Gastroesophageal sphincter (tissue), 4 donors: ENCODE results near the gene MOB3B. TPM values are rescaled to one million over a fixed set of nuclear protein-coding genes. Genes with fewer than 3 reads are reported as not detected.

Source experiments
- ATAC-seq: fragments of 150-250 bp; one replicate; pipeline ENCODE4 v1.9.1; 2016; ENCODE audit warnings: mild to moderate bottlenecking, moderate library complexity
- H3K27ac ChIP-seq, 4 donors: fragments of 200-600 bp; sonication (generic) in 3 of 4; 1 replicate in 3 of 4; 2 replicates in 1 of 4; pipeline ENCODE4 v1.5.1; 2016 to 2019
- H3K27me3 ChIP-seq: fragments of 200-600 bp; sonication (generic); one replicate; pipeline ENCODE4 v1.5.1; 2019
- H3K36me3 ChIP-seq, 2 donors: fragments of 200-600 bp; sonication (generic); one replicate each; pipeline ENCODE4 v1.5.1; 2019; ENCODE audit warnings: control low read depth in 1 of 2
- H3K4me1 ChIP-seq, 3 donors: fragments of 200-600 bp; sonication (generic); 1 replicate in 2 of 3; 2 replicates in 1 of 3; pipeline ENCODE4 v1.5.1; 2016 to 2019; ENCODE audit warnings: control low read depth in 2 of 3
- H3K4me3 ChIP-seq, 2 donors: fragments of 200-600 bp; sonication (generic); one replicate each; pipeline ENCODE4 v1.5.1; 2019; ENCODE audit warnings: mild to moderate bottlenecking in 1 of 2, moderate library complexity in 1 of 2
- H3K9me3 ChIP-seq, 3 donors: fragments of 200-600 bp; sonication (generic); one replicate each; pipeline ENCODE4 v1.5.1; 2017 to 2019; ENCODE audit warnings: control low read depth in 2 of 3
- CTCF ChIP-seq, 4 experiments: fragments of 200-600 bp in 2 of 4; fragments of 450-650 bp in 2 of 4; sonication (generic) in 1 of 4; IDR thresholded peaks; one replicate each; pipeline ENCODE4 v1.5.1; 2017 to 2019; ENCODE audit warnings: antibody characterized with exemption in 4 of 4, mild to moderate bottlenecking in 2 of 4, moderate library complexity in 2 of 4
- EP300 ChIP-seq: sonication (generic); formaldehyde crosslinking; IDR thresholded peaks from one replicate; pipeline ENCODE4 v1.6.1; 2017; ENCODE audit warnings: antibody characterized with exemption, mild to moderate bottlenecking
- POLR2A ChIP-seq, 2 donors: fragments of 450-650 bp; IDR thresholded peaks; one replicate each; pipeline ENCODE4 v1.6.1; 2017; ENCODE audit warnings: antibody characterized with exemption in 2 of 2, mild to moderate bottlenecking in 2 of 2, moderate library complexity in 1 of 2
- POLR2AphosphoS5 ChIP-seq: sonication (generic); formaldehyde crosslinking; IDR thresholded peaks from one replicate; pipeline ENCODE4 v1.6.1; 2017; ENCODE audit warnings: antibody characterized with exemption
- WGBS, 2 donors: methylation state at CpG; one replicate each; pipeline ENCODE4 v1.1.5; 2018; ENCODE audit warnings: low coverage in 1 of 2; 5-methylcytosine and 5-hydroxymethylcytosine counted together
- total RNA-seq, 4 donors: library from RNA; depleted of rRNA; stranded (reverse); fragments of >200 nt; gene quantifications; one replicate each; pipeline ENCODE4 v1.1.0, GENCODE V29; 2016

Gene MOB3B
- total RNA-seq, 4 donors from 2014 or later = 10.2 to 12.4 (median 11.6) TPM

GRCh38 chr9:27373851-27374250 lies 155.8 kb downstream of the MOB3B start:
- no peaks in the 10 kb centered on the region for H3K36me3 ChIP-seq
- no peak overlapping the region for H3K27ac ChIP-seq
- no peak overlapping the region for H3K4me3 ChIP-seq
- no peaks in the 10 kb centered on the region for H3K9me3 ChIP-seq
- no peak for ATAC-seq
- no peaks in the 10 kb centered on the region for H3K27me3 ChIP-seq
- 79 to 96% methylated on average over 4 of the region's 4 CpGs for WGBS, 2 donors
- H3K4me1 ChIP-seq = peaks cover 0 to 8% (median 6%) of the 10 kb centered on the region in 3 donors
- no peak for TF ChIP-seq CTCF (IDR thresholded peaks at IDR 0.05)
- TF ChIP-seq EP300 = no peak
- TF ChIP-seq POLR2A (IDR thresholded peaks at IDR 0.05) = no peak
- TF ChIP-seq POLR2AphosphoS5 = no peak

- H3K36me3 ChIP-seq = no peaks in the 10 kb centered on the region
- H3K4me1 ChIP-seq = peaks cover 0 to 16% (median 7%) of the 10 kb centered on the region in 3 donors
- no peak overlapping the region for H3K27ac ChIP-seq
- ATAC-seq = no peak
- TF ChIP-seq EP300 (no peak), POLR2A (IDR thresholded peaks at IDR 0.05) (no peak), POLR2AphosphoS5 (no peak), CTCF (IDR thresholded peaks at IDR 0.05) (no peak)
- H3K9me3 ChIP-seq = no peaks in the 10 kb centered on the region
- H3K27me3 ChIP-seq = no peaks in the 10 kb centered on the region
- H3K4me3 ChIP-seq = no peak overlapping the region
- WGBS, 2 donors = 67 to 86% methylated on average over 1 of the region's 1 CpG
These were observed 157.0 kb downstream of the MOB3B start for GRCh38 chr9:27372615-27373014.

GRCh38 chr9:27371382-27371781 lies 158.2 kb downstream of the MOB3B start:
- Histone ChIP-seq H3K27me3 (no peaks in the 10 kb centered on the region), H3K4me3 (no peak overlapping the region), H3K27ac (no peak overlapping the region), H3K36me3 (no peaks in the 10 kb centered on the region), H3K4me1 (peaks cover 0 to 28% (median 9%) of the 10 kb centered on the region in 3 donors), H3K9me3 (no peaks in the 10 kb centered on the region)
- WGBS, 2 donors = 53 to 82% methylated on average over 4 to 5 of the region's 5 CpGs
- no peak for TF ChIP-seq POLR2AphosphoS5
- no peak for TF ChIP-seq CTCF (IDR thresholded peaks at IDR 0.05)
- TF ChIP-seq EP300 = no peak
- TF ChIP-seq POLR2A (IDR thresholded peaks at IDR 0.05) = no peak
- ATAC-seq = no peak

GRCh38 chr9:27369591-27369990 lies 160.0 kb downstream of the MOB3B start:
- no peaks in the 10 kb centered on the region for H3K27me3 ChIP-seq
- no peaks in the 10 kb centered on the region for H3K9me3 ChIP-seq
- H3K4me3 ChIP-seq = no peak overlapping the region
- ATAC-seq = no peak
- 83 to 90% methylated on average over 3 to 5 of the region's 5 CpGs for WGBS, 2 donors
- H3K4me1 ChIP-seq = peaks cover 0 to 38% (median 15%) of the 10 kb centered on the region in 3 donors
- TF ChIP-seq EP300 (no peak), CTCF (IDR thresholded peaks at IDR 0.05) (no peak), POLR2A (IDR thresholded peaks at IDR 0.05) (no peak), POLR2AphosphoS5 (no peak)
- no peak overlapping the region for H3K27ac ChIP-seq
- H3K36me3 ChIP-seq = no peaks in the 10 kb centered on the region

GRCh38 chr9:27368316-27368985 lies 161.2 kb downstream of the MOB3B start:
- WGBS, 2 donors = 27 to 62% methylated on average over 5 to 7 of the region's 7 CpGs
- TF ChIP-seq EP300 = no peak
- no peak for TF ChIP-seq POLR2AphosphoS5
- no peak for TF ChIP-seq POLR2A (IDR thresholded peaks at IDR 0.05)
- TF ChIP-seq CTCF (IDR thresholded peaks at IDR 0.05) = no peak
- no peaks in the 10 kb centered on the region for H3K9me3 ChIP-seq
- H3K4me1 ChIP-seq = peaks cover 0 to 38% (median 15%) of the 10 kb centered on the region in 3 donors
- no peak overlapping the region for H3K4me3 ChIP-seq
- H3K27ac ChIP-seq = peak overlapping the region in 2 of 4 donors; percentile 2 to 41
- ATAC-seq = peak; percentile 71
- no peaks in the 10 kb centered on the region for H3K36me3 ChIP-seq
- H3K27me3 ChIP-seq = no peaks in the 10 kb centered on the region
